Gastroesophageal sphincter (tissue), 4 donors: Measurements from ENCODE around the gene FAM171A1. TPM values are rescaled to one million over a fixed set of nuclear protein-coding genes. Genes with fewer than 3 reads are reported as not detected.

Experiments
- ATAC-seq: fragments of 150-250 bp; one replicate; pipeline ENCODE4 v1.9.1; 2016; ENCODE audit warnings: mild to moderate bottlenecking, moderate library complexity
- H3K27ac ChIP-seq, 4 donors: fragments of 200-600 bp; sonication (generic) in 3 of 4; 1 replicate in 3 of 4; 2 replicates in 1 of 4; pipeline ENCODE4 v1.5.1; 2016 to 2019
- H3K27me3 ChIP-seq: fragments of 200-600 bp; sonication (generic); one replicate; pipeline ENCODE4 v1.5.1; 2019
- H3K36me3 ChIP-seq, 2 donors: fragments of 200-600 bp; sonication (generic); one replicate each; pipeline ENCODE4 v1.5.1; 2019; ENCODE audit warnings: control low read depth in 1 of 2
- H3K4me1 ChIP-seq, 3 donors: fragments of 200-600 bp; sonication (generic); 1 replicate in 2 of 3; 2 replicates in 1 of 3; pipeline ENCODE4 v1.5.1; 2016 to 2019; ENCODE audit warnings: control low read depth in 2 of 3
- H3K4me3 ChIP-seq, 2 donors: fragments of 200-600 bp; sonication (generic); one replicate each; pipeline ENCODE4 v1.5.1; 2019; ENCODE audit warnings: mild to moderate bottlenecking in 1 of 2, moderate library complexity in 1 of 2
- H3K9me3 ChIP-seq, 3 donors: fragments of 200-600 bp; sonication (generic); one replicate each; pipeline ENCODE4 v1.5.1; 2017 to 2019; ENCODE audit warnings: control low read depth in 2 of 3
- EP300 ChIP-seq: sonication (generic); formaldehyde crosslinking; IDR thresholded peaks from one replicate; pipeline ENCODE4 v1.6.1; 2017; ENCODE audit warnings: antibody characterized with exemption, mild to moderate bottlenecking
- POLR2A ChIP-seq, 2 donors: fragments of 450-650 bp; IDR thresholded peaks; one replicate each; pipeline ENCODE4 v1.6.1; 2017; ENCODE audit warnings: antibody characterized with exemption in 2 of 2, mild to moderate bottlenecking in 2 of 2, moderate library complexity in 1 of 2
- POLR2AphosphoS5 ChIP-seq: sonication (generic); formaldehyde crosslinking; IDR thresholded peaks from one replicate; pipeline ENCODE4 v1.6.1; 2017; ENCODE audit warnings: antibody characterized with exemption
- WGBS, 2 donors: methylation state at CpG; one replicate each; pipeline ENCODE4 v1.1.5; 2018; ENCODE audit warnings: low coverage in 1 of 2; 5-methylcytosine and 5-hydroxymethylcytosine counted together
- total RNA-seq, 4 donors: library from RNA; depleted of rRNA; stranded (reverse); fragments of >200 nt; gene quantifications; one replicate each; pipeline ENCODE4 v1.1.0, GENCODE V29; 2016
- TF ChIP-seq, protein P1 (sequence below), 4 experiments: fragments of 200-600 bp in 2 of 4; fragments of 450-650 bp in 2 of 4; sonication (generic) in 1 of 4; IDR thresholded peaks; one replicate each; pipeline ENCODE4 v1.5.1; 2017 to 2019; ENCODE audit warnings: antibody characterized with exemption in 4 of 4, mild to moderate bottlenecking in 2 of 4, moderate library complexity in 2 of 4

FAM171A1 gene
- total RNA-seq, 4 donors from 2014 or later = 5.0 to 15.5 (median 13.6) TPM

DNA sequence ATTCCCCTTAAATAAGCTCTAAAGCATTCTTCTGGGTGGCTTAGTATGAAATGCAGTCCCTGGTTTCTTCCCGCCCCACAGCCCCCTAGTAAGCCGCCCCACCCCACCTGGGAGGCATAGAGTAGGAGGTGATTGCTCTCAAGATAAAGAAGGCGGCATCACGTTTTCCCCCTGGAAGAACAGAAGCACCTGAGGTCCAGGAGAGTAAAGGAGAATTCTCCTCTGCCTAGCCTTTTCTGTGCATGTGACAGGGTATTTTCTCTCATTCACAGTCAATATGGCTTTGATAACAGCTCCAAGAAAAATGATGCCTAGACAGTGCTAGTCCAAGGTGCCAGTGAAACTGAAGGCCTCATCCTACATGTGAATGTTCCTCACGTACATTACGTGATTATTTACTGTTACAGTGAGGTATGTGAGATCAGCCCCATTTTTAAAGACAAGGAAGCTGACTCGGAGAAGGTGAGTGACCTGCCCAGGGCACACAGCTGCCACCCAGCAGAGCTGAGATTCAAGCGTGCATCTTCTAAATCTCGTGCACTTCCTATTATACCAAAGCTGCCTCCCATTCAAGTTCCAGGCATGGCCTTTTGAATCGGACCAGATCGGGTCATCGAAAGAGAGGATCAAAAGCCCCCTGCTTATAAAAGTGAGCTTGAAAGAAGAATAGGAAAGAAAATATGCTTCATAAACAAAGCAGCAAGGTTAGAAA is 59.4 kb downstream of the FAM171A1 start:
- no peaks in the 10 kb centered on the region for H3K9me3 ChIP-seq
- WGBS, 2 donors = 87 to 100% methylated on average over 3 of the region's 12 CpGs
- H3K36me3 ChIP-seq = no peaks in the 10 kb centered on the region
- no peak overlapping the region for H3K4me3 ChIP-seq
- H3K27ac ChIP-seq = no peak overlapping the region
- H3K4me1 ChIP-seq = peaks cover 0 to 36% (median 5%) of the 10 kb centered on the region in 3 donors
- TF ChIP-seq, protein P1, sequence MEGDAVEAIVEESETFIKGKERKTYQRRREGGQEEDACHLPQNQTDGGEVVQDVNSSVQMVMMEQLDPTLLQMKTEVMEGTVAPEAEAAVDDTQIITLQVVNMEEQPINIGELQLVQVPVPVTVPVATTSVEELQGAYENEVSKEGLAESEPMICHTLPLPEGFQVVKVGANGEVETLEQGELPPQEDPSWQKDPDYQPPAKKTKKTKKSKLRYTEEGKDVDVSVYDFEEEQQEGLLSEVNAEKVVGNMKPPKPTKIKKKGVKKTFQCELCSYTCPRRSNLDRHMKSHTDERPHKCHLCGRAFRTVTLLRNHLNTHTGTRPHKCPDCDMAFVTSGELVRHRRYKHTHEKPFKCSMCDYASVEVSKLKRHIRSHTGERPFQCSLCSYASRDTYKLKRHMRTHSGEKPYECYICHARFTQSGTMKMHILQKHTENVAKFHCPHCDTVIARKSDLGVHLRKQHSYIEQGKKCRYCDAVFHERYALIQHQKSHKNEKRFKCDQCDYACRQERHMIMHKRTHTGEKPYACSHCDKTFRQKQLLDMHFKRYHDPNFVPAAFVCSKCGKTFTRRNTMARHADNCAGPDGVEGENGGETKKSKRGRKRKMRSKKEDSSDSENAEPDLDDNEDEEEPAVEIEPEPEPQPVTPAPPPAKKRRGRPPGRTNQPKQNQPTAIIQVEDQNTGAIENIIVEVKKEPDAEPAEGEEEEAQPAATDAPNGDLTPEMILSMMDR (IDR thresholded peaks at IDR 0.05) = no peak
- TF ChIP-seq POLR2AphosphoS5 = no peak
- ATAC-seq = no peak
- H3K27me3 ChIP-seq = no peaks in the 10 kb centered on the region

DNA sequence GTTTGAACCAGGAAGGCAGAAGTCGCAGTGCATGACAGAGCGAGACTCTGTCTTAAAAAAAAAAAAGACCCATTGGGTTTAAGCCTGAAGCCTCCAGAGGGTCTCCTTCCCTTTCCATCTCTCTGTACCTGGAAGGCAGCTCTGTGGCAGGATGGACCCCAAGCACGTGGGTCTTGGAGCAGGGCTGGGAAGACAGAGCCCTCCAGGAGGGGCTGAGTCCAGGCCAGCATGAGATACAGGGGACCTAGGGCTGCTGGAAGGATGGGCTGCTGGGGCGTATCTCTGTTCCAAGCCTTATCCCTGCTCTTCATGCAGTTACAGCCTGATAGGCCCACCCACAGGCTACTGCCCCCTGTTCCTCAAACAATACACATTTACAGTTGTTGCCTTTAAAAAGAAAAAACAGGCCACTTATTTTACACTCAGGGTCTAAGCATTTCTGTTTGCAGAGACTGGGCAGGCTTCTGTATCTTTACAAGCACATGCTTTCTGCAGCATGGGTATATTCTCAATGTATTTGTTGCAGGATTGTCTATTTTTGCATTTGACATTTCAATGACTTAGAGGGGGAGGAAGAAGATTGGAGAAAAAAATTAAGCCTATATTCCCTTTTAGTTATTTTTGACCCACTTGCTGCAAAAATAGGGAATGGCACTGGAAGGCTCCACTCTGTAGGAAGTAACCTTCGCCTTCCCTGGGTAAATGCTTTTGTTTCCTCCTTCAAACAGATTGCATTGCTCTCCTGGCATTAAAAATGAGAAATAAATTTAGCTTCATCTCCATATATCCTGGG is 60.1 kb downstream of the FAM171A1 start:
- 96% methylated on average over 2 to 4 of the region's 5 CpGs for WGBS, 2 donors

DNA sequence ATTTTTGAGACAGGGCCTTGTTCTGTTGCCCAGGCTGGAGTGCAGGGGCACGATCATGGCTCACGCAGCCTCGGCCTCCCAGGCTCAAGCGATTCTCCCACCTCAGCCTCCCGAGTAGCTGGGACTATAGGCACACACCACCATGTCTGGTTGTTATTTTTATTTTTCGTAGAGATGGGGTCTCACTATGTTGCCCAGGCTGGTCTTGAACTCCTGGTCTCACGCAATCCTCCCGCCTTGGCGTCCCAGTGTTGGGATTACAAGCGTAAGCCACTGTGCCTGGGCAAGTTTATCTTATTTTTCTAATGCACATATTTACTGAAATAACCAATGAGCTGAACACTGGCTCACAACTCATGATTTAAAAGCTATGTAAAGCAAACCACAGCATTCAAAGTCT is 61.9 kb downstream of the FAM171A1 start:
- no peak for TF ChIP-seq POLR2A (IDR thresholded peaks at IDR 0.05)
- TF ChIP-seq POLR2AphosphoS5 = no peak
- no peak for TF ChIP-seq EP300
- TF ChIP-seq, protein P1 (IDR thresholded peaks at IDR 0.05) = no peak
- Histone ChIP-seq H3K27ac (no peak overlapping the region), H3K4me1 (peaks cover 0 to 31% (median 5%) of the 10 kb centered on the region in 3 donors), H3K27me3 (no peaks in the 10 kb centered on the region), H3K9me3 (no peaks in the 10 kb centered on the region), H3K4me3 (no peak overlapping the region), H3K36me3 (no peaks in the 10 kb centered on the region)
- ATAC-seq = no peak
- 96 to 100% methylated on average over 10 of the region's 10 CpGs for WGBS, 2 donors

More for the DNA sequence above, 60.1 kb downstream of the FAM171A1 start:
- Histone ChIP-seq H3K36me3 (no peaks in the 10 kb centered on the region), H3K27ac (no peak overlapping the region), H3K4me1 (peaks cover 0 to 36% (median 5%) of the 10 kb centered on the region in 3 donors), H3K4me3 (no peak overlapping the region), H3K9me3 (no peaks in the 10 kb centered on the region), H3K27me3 (no peaks in the 10 kb centered on the region)
- TF ChIP-seq POLR2A (IDR thresholded peaks at IDR 0.05) (no peak), POLR2AphosphoS5 (no peak), EP300 (no peak)
- TF ChIP-seq, protein P1 (IDR thresholded peaks at IDR 0.05) = no peak
- no peak for ATAC-seq

DNA sequence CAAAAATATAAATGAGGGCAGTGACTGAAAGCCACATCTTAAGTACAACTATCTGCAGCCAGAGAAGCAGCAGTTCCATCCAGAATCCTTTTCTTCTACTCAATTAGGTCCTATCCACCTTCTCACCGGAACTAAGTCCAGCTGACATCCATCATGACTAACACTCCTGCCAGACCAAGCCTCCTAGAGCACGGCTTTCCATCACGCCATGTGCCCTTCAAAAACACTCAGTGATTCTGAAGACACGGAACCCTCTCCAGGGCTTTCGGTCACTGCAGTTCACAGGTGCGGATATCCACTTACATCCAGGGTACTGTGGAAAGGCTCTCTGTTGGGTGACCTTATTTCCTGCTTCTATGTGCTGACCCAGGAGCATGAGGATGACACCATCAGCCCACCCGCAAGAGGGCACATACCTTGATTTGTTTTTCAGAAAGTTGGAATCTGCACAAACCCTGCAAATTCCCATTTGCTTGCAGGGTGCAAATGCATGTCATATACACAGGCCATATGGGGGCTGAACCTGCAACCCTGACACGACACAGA is 64.3 kb downstream of the FAM171A1 start:
- H3K4me3 ChIP-seq = no peak overlapping the region
- 79% methylated on average over 2 of the region's 8 CpGs; no CpG with 5 or more reads in 1 of the 2 donors for WGBS, 2 donors
- TF ChIP-seq POLR2AphosphoS5 (no peak), POLR2A (IDR thresholded peaks at IDR 0.05) (no peak), EP300 (no peak)
- TF ChIP-seq, protein P1 (IDR thresholded peaks at IDR 0.05) = no peak
- H3K36me3 ChIP-seq = no peaks in the 10 kb centered on the region
- H3K27ac ChIP-seq = no peak overlapping the region
- H3K9me3 ChIP-seq = no peaks in the 10 kb centered on the region
- ATAC-seq = no peak
- H3K27me3 ChIP-seq = no peaks in the 10 kb centered on the region
- peaks cover 0 to 7% (median 0%) of the 10 kb centered on the region in 3 donors for H3K4me1 ChIP-seq
